Measurements from ENCODE around the gene TNFSF4. TPM values are rescaled to one million over a fixed set of nuclear protein-coding genes. Genes with fewer than 3 reads are reported as not detected.

TNFSF4 gene
- total RNA-seq, 1 experiment from 2014 or later = 0.55 TPM

DNA sequence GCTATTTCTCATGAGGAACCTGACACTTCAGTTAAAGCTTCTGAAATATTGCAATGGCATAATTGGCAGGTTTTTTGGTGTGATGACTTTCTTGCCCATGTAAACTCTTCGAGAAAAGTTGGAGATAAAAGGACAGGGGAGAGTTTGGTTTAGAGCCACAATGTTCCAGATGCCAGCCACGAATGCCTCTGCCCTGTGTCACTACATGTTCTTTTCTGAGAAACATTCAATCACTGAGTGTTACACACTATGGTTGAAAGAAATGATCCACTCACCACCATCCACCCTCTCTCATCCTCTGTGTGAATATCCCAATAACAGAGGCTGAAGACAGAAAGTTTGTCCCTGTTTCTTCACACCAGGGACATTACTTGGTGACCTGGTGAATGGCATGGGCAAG lies 66.4 kb downstream of the TNFSF4 start:
- in situ Hi-C loops (cut with HindIII; ENCODE audit: low pct_unique_long_range_greater_than_20kb, low sequenced_read_pairs) = no loop called here
- DNase-seq (ENCODE audit: low read depth, low spot score) = no peak

DNA sequence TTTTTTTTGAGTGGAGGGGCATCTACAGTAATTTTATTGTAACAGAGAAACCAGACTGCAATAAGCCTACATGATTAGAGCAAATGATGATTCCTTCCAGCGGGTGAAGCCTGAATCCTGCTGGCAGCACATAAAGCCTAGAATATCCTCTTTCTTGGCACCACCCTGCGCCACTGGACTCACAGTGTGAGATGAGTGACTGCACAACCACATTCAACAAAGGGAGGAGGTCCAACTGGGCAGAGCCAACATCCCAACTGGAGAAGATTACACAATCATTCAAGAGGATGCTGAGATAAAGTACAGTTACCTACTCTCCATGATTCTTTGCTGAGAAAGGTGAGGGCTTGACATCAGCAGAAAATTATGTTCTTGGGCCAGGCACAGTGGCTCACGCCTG lies 67.4 kb downstream of the TNFSF4 start:
- in situ Hi-C loops (cut with HindIII; ENCODE audit: low pct_unique_long_range_greater_than_20kb, low sequenced_read_pairs) = no loop called here
- DNase-seq (ENCODE audit: low read depth, low spot score) = no peak

DNA sequence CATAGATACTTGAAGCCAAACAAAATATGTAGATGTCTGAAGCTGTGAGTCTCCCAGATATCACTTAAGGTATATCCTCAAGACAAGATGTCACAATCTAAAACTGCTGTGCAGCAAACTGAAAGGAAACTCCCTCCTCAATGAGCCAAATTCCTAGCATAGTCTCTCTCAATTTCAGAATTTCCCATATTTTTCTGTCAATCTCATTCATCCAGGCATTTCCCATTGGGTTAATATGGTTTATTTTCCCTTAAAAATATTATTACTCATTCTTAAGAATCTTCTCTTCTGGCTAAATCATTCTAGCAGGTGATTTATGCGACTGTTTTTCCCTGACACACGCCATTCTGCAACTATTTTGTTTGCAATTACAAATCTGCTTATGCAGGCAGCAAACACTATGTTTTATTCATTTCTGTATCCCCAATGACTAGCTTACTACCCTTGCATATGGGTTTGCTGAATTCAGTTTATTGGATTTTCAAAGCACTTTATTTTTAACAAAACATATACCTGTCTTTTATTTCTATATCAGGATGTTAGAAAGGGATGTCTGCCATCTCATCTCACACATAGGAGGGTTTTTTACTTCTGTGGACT lies 69.9 kb downstream of the TNFSF4 start:
- in situ Hi-C loops (cut with HindIII; ENCODE audit: low pct_unique_long_range_greater_than_20kb, low sequenced_read_pairs) = no loop called here
- no peak for DNase-seq (ENCODE audit: low read depth, low spot score)

DNA sequence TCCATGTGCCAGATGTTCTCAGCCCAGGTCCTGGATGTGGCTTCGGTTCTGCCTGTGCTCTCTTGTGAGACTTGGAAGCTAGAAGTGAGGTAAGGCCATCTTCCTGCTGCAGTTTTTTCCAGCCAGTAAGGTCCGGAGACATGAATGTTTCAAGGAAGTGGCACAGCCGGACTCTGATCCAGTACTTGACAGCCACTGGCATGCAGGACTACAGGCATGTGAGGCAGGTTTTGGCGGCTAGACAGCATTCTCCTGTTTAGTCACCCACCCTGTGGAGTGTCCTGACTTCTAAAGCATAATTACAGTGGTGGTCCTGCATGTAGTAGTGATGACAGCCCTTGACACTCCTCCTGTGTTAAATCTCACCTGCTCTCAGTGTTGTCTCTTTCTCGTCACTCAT lies 72.3 kb downstream of the TNFSF4 start:
- in situ Hi-C loops (cut with HindIII; ENCODE audit: low pct_unique_long_range_greater_than_20kb, low sequenced_read_pairs) = no loop called here
- DNase-seq (ENCODE audit: low read depth, low spot score) = peak; percentile 4

DNA sequence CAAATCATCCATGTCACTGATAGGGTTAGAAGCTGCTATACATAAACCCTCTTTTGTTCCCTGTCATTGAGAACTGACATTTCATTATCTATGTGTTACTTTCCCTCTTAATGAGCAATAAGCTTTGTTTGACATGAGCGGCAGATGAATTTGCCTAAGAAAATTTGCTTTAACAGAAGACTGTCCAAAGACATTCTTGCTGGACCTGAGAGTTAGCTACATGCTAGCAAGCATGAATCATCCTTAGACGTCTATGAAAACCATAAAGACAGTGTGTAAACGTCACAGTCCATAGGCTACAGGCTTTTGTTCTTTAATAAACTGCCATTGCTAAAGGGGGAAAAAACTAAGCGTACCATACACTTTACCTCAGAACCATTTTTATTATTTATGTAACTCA lies 73.1 kb downstream of the TNFSF4 start:
- in situ Hi-C loops (cut with HindIII; ENCODE audit: low pct_unique_long_range_greater_than_20kb, low sequenced_read_pairs) = no loop called here
- peak; percentile 64 for DNase-seq (ENCODE audit: low read depth, low spot score)

Other genes starting within 250 kb of the TNFSF4 start
- gene TNFSF18, start 156.4 kb downstream of the TNFSF4 start, total RNA-seq (2014; rRNA removed; shearing (Covaris generic)) = not detected in 2 replicates